HEK293T (cell line): ENCODE measurements around the gene CBX4.

Source experiments
- FOXM1 ChIP-seq: fragments of 450-650 bp; IDR thresholded peaks from 2 replicates; pipeline ENCODE4 v1.6.1; 2017; ENCODE audit warnings: mild to moderate bottlenecking, borderline replicate concordance
- PKNOX1 ChIP-seq: fragments of 450-650 bp; IDR thresholded peaks from 2 replicates; pipeline ENCODE4 v1.6.1; 2016
- TARDBP ChIP-seq: fragments of 450-650 bp; IDR thresholded peaks from 2 replicates; pipeline ENCODE4 v1.6.1; 2016

GRCh38 chr17:79812353-79813258, 26.6 kb downstream of the CBX4 start:
- TF ChIP-seq FOXM1 (no peak), PKNOX1 (no peak), TARDBP (no peak)
